VCaP (cell line): Measurements from ENCODE around the gene DNAJC11.

ENCODE experiments used
- H3K27ac ChIP-seq: fragments of 450-650 bp; 2 replicates; pipeline ENCODE4 v1.5.1; 2017
- TF ChIP-seq, protein P1 (sequence below): fragments of 450-650 bp; conservative IDR thresholded peaks from 2 replicates; pipeline ENCODE4 v1.5.1; 2017; ENCODE audit warnings: mild to moderate bottlenecking, moderate library complexity

DNAJC11 gene

GRCh38 chr1:6732942-6733341 lies 31.3 kb upstream of the DNAJC11 start:
- H3K27ac ChIP-seq: no peak overlapping the region
- TF ChIP-seq, protein P1, sequence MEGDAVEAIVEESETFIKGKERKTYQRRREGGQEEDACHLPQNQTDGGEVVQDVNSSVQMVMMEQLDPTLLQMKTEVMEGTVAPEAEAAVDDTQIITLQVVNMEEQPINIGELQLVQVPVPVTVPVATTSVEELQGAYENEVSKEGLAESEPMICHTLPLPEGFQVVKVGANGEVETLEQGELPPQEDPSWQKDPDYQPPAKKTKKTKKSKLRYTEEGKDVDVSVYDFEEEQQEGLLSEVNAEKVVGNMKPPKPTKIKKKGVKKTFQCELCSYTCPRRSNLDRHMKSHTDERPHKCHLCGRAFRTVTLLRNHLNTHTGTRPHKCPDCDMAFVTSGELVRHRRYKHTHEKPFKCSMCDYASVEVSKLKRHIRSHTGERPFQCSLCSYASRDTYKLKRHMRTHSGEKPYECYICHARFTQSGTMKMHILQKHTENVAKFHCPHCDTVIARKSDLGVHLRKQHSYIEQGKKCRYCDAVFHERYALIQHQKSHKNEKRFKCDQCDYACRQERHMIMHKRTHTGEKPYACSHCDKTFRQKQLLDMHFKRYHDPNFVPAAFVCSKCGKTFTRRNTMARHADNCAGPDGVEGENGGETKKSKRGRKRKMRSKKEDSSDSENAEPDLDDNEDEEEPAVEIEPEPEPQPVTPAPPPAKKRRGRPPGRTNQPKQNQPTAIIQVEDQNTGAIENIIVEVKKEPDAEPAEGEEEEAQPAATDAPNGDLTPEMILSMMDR: no peak

DNA sequence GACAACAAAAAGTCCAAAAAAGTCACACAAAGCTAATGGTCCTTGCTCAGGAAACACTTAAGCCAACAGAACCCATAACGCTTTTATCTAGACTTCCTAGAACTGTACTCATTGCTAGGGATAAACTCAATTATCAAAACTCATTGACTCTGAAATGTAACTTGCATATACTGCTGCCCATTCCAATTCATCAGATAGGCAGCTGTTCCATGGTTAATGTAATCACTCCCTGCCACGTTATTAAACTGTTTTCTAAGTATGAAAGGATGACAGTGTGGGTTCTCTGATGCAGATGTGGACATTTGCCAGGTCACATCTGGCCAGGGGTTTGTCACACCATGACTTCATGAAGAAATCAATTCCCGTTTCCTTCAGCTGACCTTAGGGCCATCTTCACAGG lies 30.3 kb upstream of the DNAJC11 start:
- TF ChIP-seq, protein P1: no peak
- H3K27ac ChIP-seq: no peak overlapping the region

DNA sequence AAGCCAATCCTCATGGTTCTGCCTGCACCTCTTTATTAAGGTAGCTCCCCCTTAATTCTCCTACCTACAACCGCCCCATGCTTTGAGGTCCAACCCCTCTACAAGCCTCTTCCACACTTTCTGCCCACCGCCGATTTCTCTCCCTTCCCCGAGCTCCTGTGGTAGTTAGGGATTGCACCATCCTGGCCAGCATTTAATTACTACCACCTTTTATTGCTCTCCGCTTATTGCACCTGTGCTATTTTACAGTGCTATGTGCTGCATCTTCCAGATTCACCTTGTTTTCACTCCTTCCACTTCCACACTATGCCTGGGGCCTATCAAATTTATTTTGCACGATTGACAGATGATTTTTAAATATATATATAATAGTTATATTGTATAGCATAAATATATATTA lies 29.3 kb upstream of the DNAJC11 start:
- TF ChIP-seq, protein P1: no peak
- H3K27ac ChIP-seq: no peak overlapping the region

GRCh38 chr1:6730473-6730872 lies 28.9 kb upstream of the DNAJC11 start:
- TF ChIP-seq, protein P1: no peak
- no peak overlapping the region for H3K27ac ChIP-seq

GRCh38 chr1:6727535-6727934 lies 25.9 kb upstream of the DNAJC11 start:
- H3K27ac ChIP-seq: no peak overlapping the region
- TF ChIP-seq, protein P1: peak; percentile 82

DNA sequence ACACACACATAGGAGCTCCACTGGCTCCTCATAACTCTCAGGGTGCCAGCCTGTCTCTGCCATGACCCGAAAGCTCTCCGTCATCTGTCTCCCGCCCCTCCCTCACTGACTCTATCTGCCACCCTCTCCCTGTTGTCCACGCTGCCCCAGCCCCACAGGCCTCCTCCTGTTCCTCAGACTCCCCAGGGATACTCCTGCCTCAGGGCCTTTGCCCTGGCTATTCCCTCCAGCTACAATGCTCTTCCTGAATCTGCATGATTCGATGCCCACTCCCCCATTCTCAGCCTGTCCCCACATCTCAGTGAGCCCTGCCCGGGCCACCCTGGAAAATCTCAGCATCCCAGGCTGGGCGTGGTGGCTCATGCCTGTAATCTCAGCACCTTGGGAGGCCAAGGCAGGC lies 24.6 kb upstream of the DNAJC11 start:
- H3K27ac ChIP-seq: no peak overlapping the region
- TF ChIP-seq, protein P1: no peak

GRCh38 chr1:6724517-6725141 lies 23.0 kb upstream of the DNAJC11 start:
- TF ChIP-seq, protein P1: no peak
- H3K27ac ChIP-seq: no peak overlapping the region
